ENCODE results near the gene EFTUD2.
A peak's percentile ranks its signal among the peaks of the same experiment; 100 is the strongest.

- TF ChIP-seq, protein P1, sequence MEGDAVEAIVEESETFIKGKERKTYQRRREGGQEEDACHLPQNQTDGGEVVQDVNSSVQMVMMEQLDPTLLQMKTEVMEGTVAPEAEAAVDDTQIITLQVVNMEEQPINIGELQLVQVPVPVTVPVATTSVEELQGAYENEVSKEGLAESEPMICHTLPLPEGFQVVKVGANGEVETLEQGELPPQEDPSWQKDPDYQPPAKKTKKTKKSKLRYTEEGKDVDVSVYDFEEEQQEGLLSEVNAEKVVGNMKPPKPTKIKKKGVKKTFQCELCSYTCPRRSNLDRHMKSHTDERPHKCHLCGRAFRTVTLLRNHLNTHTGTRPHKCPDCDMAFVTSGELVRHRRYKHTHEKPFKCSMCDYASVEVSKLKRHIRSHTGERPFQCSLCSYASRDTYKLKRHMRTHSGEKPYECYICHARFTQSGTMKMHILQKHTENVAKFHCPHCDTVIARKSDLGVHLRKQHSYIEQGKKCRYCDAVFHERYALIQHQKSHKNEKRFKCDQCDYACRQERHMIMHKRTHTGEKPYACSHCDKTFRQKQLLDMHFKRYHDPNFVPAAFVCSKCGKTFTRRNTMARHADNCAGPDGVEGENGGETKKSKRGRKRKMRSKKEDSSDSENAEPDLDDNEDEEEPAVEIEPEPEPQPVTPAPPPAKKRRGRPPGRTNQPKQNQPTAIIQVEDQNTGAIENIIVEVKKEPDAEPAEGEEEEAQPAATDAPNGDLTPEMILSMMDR (conservative IDR thresholded peaks at IDR 0.05; ENCODE audit: low read depth, low read length): no peak
- TF ChIP-seq MAFK (IDR thresholded peaks at IDR 0.05; ENCODE audit: low read depth, low read length) (no peak), POLR2A (IDR thresholded peaks at IDR 0.05; ENCODE audit: low read depth, low read length) (peak; percentile 74; the same call in 1 of the 2 replicates), FOS (IDR thresholded peaks at IDR 0.05; ENCODE audit: low read depth, low read length) (peak; percentile 37; the same call in 1 of the 2 replicates), RCOR1 (IDR thresholded peaks at IDR 0.05; ENCODE audit: insufficient replicate concordance, low read length) (no peak), RAD21 (IDR thresholded peaks at IDR 0.05; ENCODE audit: low read length) (no peak), SMC3 (IDR thresholded peaks at IDR 0.05; ENCODE audit: low read depth, low read length) (no peak)
These were observed 48.4 kb upstream of the EFTUD2 start, which contains the start of gene KIF18B for GRCh38 chr17:44947461-44948314.

Measured in IMR-90 (cell line).